Gastroesophageal sphincter (tissue), 4 donors: Measurements from ENCODE around the gene TRIM59. TPM values are rescaled to one million over a fixed set of nuclear protein-coding genes. Genes with fewer than 3 reads are reported as not detected.

Source experiments
- ATAC-seq: fragments of 150-250 bp; one replicate; pipeline ENCODE4 v1.9.1; 2016; ENCODE audit warnings: mild to moderate bottlenecking, moderate library complexity
- H3K27ac ChIP-seq, 4 donors: fragments of 200-600 bp; sonication (generic) in 3 of 4; 1 replicate in 3 of 4; 2 replicates in 1 of 4; pipeline ENCODE4 v1.5.1; 2016 to 2019
- H3K27me3 ChIP-seq: fragments of 200-600 bp; sonication (generic); one replicate; pipeline ENCODE4 v1.5.1; 2019
- H3K36me3 ChIP-seq, 2 donors: fragments of 200-600 bp; sonication (generic); one replicate each; pipeline ENCODE4 v1.5.1; 2019; ENCODE audit warnings: control low read depth in 1 of 2
- H3K4me1 ChIP-seq, 3 donors: fragments of 200-600 bp; sonication (generic); 1 replicate in 2 of 3; 2 replicates in 1 of 3; pipeline ENCODE4 v1.5.1; 2016 to 2019; ENCODE audit warnings: control low read depth in 2 of 3
- H3K4me3 ChIP-seq, 2 donors: fragments of 200-600 bp; sonication (generic); one replicate each; pipeline ENCODE4 v1.5.1; 2019; ENCODE audit warnings: mild to moderate bottlenecking in 1 of 2, moderate library complexity in 1 of 2
- H3K9me3 ChIP-seq, 3 donors: fragments of 200-600 bp; sonication (generic); one replicate each; pipeline ENCODE4 v1.5.1; 2017 to 2019; ENCODE audit warnings: control low read depth in 2 of 3
- EP300 ChIP-seq: sonication (generic); formaldehyde crosslinking; IDR thresholded peaks from one replicate; pipeline ENCODE4 v1.6.1; 2017; ENCODE audit warnings: antibody characterized with exemption, mild to moderate bottlenecking
- POLR2A ChIP-seq, 2 donors: fragments of 450-650 bp; IDR thresholded peaks; one replicate each; pipeline ENCODE4 v1.6.1; 2017; ENCODE audit warnings: antibody characterized with exemption in 2 of 2, mild to moderate bottlenecking in 2 of 2, moderate library complexity in 1 of 2
- POLR2AphosphoS5 ChIP-seq: sonication (generic); formaldehyde crosslinking; IDR thresholded peaks from one replicate; pipeline ENCODE4 v1.6.1; 2017; ENCODE audit warnings: antibody characterized with exemption
- whole genome bisulfite sequencing, 2 donors: methylation state at CpG; one replicate each; pipeline ENCODE4 v1.1.5; 2018; ENCODE audit warnings: low coverage in 1 of 2; 5-methylcytosine and 5-hydroxymethylcytosine counted together
- total RNA-seq, 4 donors: library from RNA; depleted of rRNA; stranded (reverse); fragments of >200 nt; gene quantifications; one replicate each; pipeline ENCODE4 v1.1.0, GENCODE V29; 2016
- TF ChIP-seq, protein P1 (sequence below), 4 experiments: fragments of 200-600 bp in 2 of 4; fragments of 450-650 bp in 2 of 4; sonication (generic) in 1 of 4; IDR thresholded peaks; one replicate each; pipeline ENCODE4 v1.5.1; 2017 to 2019; ENCODE audit warnings: antibody characterized with exemption in 4 of 4, mild to moderate bottlenecking in 2 of 4, moderate library complexity in 2 of 4

TRIM59 gene
- total RNA-seq, 4 donors from 2014 or later: 2.2 to 3.2 (median 2.5) TPM

GRCh38 chr3:160477750-160478149 is 28.2 kb upstream of the TRIM59 start:
- ATAC-seq: no peak
- no peaks in the 10 kb centered on the region for H3K4me1 ChIP-seq

DNA sequence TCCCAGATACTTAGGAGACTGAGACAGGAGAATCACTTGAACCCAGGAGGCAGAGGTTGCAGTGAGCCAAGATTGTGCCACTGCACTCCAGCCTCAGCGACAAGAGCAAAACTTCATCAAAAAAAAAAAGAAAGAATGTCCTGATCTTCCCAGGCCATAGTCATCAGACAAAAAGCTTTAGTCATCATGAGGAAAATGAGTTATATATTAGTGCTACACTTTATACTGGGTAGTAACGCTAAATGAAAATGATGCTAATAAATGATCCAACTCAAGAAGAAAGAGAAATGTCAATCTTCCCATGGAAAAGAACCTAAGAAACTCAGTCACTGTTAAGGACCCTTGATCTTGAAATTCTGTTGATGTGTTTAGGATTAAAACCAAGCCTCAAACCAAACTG is 26.3 kb upstream of the TRIM59 start:
- WGBS, 2 donors: 98 to 100% methylated on average over 1 to 2 of the region's 2 CpGs
- ATAC-seq: no peak
- no peak overlapping the region for H3K4me3 ChIP-seq

More at GRCh38 chr3:160477750-160478149, 28.2 kb upstream of the TRIM59 start:
- Histone ChIP-seq H3K9me3 (no peaks in the 10 kb centered on the region), H3K36me3 (no peaks in the 10 kb centered on the region), H3K27me3 (peaks cover 15% of the 10 kb centered on the region), H3K27ac (no peak overlapping the region), H3K4me3 (no peak overlapping the region)
- TF ChIP-seq, protein P1, sequence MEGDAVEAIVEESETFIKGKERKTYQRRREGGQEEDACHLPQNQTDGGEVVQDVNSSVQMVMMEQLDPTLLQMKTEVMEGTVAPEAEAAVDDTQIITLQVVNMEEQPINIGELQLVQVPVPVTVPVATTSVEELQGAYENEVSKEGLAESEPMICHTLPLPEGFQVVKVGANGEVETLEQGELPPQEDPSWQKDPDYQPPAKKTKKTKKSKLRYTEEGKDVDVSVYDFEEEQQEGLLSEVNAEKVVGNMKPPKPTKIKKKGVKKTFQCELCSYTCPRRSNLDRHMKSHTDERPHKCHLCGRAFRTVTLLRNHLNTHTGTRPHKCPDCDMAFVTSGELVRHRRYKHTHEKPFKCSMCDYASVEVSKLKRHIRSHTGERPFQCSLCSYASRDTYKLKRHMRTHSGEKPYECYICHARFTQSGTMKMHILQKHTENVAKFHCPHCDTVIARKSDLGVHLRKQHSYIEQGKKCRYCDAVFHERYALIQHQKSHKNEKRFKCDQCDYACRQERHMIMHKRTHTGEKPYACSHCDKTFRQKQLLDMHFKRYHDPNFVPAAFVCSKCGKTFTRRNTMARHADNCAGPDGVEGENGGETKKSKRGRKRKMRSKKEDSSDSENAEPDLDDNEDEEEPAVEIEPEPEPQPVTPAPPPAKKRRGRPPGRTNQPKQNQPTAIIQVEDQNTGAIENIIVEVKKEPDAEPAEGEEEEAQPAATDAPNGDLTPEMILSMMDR (IDR thresholded peaks at IDR 0.05): no peak
- 60% methylated on average over 1 of the region's 5 CpGs; no CpG with 5 or more reads in 1 of the 2 donors for WGBS, 2 donors

DNA sequence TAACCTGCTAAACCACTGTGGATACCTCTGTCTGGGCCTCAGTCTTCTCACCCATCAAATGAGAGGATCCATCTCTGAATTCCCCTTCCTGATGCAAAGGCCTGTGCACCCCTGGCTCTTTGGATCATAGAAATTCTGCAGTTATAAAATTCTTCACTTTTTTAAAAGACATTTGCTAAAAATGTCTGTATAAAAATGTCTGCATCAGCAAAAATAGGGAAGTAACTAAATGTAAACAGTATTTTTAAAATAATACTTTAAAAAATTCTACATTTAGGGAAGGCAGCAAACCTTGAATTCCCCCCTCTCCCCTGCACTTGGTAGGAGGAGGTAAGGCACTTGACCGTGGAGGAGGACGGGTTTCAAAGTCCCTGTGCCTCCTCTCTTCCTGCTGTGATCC is 25.6 kb upstream of the TRIM59 start:
- H3K9me3 ChIP-seq: peaks cover 0 to 6% (median 0%) of the 10 kb centered on the region in 3 donors
- no peaks in the 10 kb centered on the region for H3K4me1 ChIP-seq
- H3K27me3 ChIP-seq: peaks cover 21% of the 10 kb centered on the region
- WGBS, 2 donors: 72 to 89% methylated on average over 2 of the region's 2 CpGs
- TF ChIP-seq EP300 (no peak), POLR2AphosphoS5 (no peak), POLR2A (IDR thresholded peaks at IDR 0.05) (no peak)
- TF ChIP-seq, protein P1 (IDR thresholded peaks at IDR 0.05): no peak
- no peak overlapping the region for H3K27ac ChIP-seq
- no peaks in the 10 kb centered on the region for H3K36me3 ChIP-seq
- no peak for ATAC-seq
- no peak overlapping the region for H3K4me3 ChIP-seq

More for the DNA sequence above, 26.3 kb upstream of the TRIM59 start:
- H3K4me1 ChIP-seq: no peaks in the 10 kb centered on the region
- H3K27ac ChIP-seq: no peak overlapping the region
- TF ChIP-seq, protein P1 (IDR thresholded peaks at IDR 0.05): no peak
- TF ChIP-seq EP300 (no peak), POLR2A (IDR thresholded peaks at IDR 0.05) (no peak)
- no peaks in the 10 kb centered on the region for H3K36me3 ChIP-seq
- H3K9me3 ChIP-seq: no peaks in the 10 kb centered on the region
- peaks cover 16% of the 10 kb centered on the region for H3K27me3 ChIP-seq

DNA sequence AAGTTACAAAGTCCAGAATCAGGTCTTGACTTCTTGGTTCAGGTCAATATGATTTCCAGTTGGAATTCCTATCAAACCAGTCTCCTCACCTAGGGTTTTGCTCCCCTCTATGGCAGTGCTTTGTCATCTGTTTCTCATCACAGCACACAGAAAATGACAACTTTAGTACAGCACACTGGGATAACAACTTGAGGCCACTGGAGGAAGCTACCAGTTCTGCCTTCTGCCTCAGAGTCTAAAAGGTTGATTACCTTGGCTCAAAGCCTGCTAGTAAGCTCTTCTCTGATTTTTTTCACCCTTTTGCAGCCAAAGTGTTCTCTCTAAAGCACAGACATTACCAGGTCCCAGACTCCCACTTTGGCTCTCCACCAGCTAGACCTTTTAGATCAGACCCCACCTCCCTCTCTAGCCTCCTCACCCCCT is 24.8 kb upstream of the TRIM59 start:
- no peak overlapping the region for H3K27ac ChIP-seq
- TF ChIP-seq EP300 (no peak), POLR2AphosphoS5 (no peak), POLR2A (IDR thresholded peaks at IDR 0.05) (no peak)
- TF ChIP-seq, protein P1 (IDR thresholded peaks at IDR 0.05): no peak
- no peaks in the 10 kb centered on the region for H3K4me1 ChIP-seq
- H3K36me3 ChIP-seq: no peaks in the 10 kb centered on the region
- H3K9me3 ChIP-seq: peaks cover 0 to 11% (median 0%) of the 10 kb centered on the region in 3 donors
- peaks cover 28% of the 10 kb centered on the region for H3K27me3 ChIP-seq
- no peak for ATAC-seq
- H3K4me3 ChIP-seq: no peak overlapping the region

- TF ChIP-seq POLR2A (IDR thresholded peaks at IDR 0.05): no peak
- TF ChIP-seq EP300: no peak
- TF ChIP-seq, protein P1 (IDR thresholded peaks at IDR 0.05): no peak
- no peak for TF ChIP-seq POLR2AphosphoS5
- Histone ChIP-seq H3K4me3 (no peak overlapping the region), H3K4me1 (no peaks in the 10 kb centered on the region), H3K9me3 (peaks cover 0 to 11% (median 0%) of the 10 kb centered on the region in 3 donors), H3K27me3 (peaks cover 28% of the 10 kb centered on the region), H3K27ac (no peak overlapping the region), H3K36me3 (no peaks in the 10 kb centered on the region)
- no peak for ATAC-seq
- 17 to 64% methylated on average over 1 of the region's 1 CpG for WGBS, 2 donors
These were observed 24.4 kb upstream of the TRIM59 start for GRCh38 chr3:160473978-160474377.
